Measurements from ENCODE around the gene CHORDC1. TPM values are rescaled to one million over a fixed set of nuclear protein-coding genes. Genes with fewer than 3 reads are reported as not detected.

The CHORDC1 gene
- total RNA-seq, 4 donors from 2014 or later = 26.9 to 70.7 (median 29.8) TPM

DNA sequence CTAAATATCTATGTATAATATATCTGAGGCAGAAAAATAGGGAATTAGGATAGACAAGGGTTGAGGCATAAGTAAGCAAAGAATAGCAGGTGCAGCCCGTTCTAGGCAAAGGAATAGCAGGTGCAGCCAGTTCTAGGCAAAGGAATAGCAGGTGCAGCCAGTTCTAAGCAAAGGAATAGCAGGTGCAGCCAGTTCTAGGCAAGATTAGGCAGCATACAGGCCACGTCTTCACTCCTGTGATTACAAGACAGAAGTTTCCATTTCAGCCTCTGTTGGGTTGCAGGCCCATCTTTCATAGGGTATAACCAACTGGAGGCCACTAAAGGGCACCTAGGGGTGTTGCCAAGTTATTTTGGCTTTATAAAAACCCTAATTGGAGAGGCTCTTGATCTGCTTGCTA, 28.8 kb upstream of the CHORDC1 start:
- H3K4me1 ChIP-seq = no peaks in the 10 kb centered on the region
- H3K36me3 ChIP-seq = no peaks in the 10 kb centered on the region
- DNase-seq (ENCODE audit: low spot score in 2 of 2) = no peak
- TF ChIP-seq POLR2A (IDR thresholded peaks at IDR 0.05) (no peak), POLR2AphosphoS5 (IDR thresholded peaks at IDR 0.05) (no peak), EP300 (IDR thresholded peaks at IDR 0.05) (no peak)
- TF ChIP-seq, protein P1, sequence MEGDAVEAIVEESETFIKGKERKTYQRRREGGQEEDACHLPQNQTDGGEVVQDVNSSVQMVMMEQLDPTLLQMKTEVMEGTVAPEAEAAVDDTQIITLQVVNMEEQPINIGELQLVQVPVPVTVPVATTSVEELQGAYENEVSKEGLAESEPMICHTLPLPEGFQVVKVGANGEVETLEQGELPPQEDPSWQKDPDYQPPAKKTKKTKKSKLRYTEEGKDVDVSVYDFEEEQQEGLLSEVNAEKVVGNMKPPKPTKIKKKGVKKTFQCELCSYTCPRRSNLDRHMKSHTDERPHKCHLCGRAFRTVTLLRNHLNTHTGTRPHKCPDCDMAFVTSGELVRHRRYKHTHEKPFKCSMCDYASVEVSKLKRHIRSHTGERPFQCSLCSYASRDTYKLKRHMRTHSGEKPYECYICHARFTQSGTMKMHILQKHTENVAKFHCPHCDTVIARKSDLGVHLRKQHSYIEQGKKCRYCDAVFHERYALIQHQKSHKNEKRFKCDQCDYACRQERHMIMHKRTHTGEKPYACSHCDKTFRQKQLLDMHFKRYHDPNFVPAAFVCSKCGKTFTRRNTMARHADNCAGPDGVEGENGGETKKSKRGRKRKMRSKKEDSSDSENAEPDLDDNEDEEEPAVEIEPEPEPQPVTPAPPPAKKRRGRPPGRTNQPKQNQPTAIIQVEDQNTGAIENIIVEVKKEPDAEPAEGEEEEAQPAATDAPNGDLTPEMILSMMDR (IDR thresholded peaks at IDR 0.05) = no peak
- H3K4me3 ChIP-seq = no peak overlapping the region
- H3K27me3 ChIP-seq = peaks cover 2% of the 10 kb centered on the region
- no peak overlapping the region for H3K27ac ChIP-seq
- WGBS = 54% methylated on average over 2 of the region's 2 CpGs
- H3K9me3 ChIP-seq = no peaks in the 10 kb centered on the region

DNA sequence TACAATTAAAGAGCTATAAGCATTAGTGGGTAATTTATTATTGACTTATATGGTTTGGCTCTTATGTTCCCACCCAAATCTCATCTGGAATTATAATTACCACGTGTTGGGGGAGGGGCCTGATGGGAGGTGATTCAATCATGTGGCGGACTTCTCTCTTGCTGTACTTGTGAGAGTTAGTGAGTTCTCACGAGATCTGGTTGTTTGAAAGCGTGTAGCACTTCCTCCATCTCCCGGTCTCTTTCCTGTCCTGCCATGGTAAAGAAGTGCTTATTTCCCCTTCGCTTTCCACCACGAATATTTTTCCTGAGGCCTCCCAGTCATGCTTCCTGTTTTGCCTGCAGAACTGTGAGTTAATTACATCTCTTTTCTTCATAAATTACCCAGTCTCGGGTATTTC, 28.1 kb upstream of the CHORDC1 start:
- WGBS = 40% methylated on average over 8 of the region's 8 CpGs
- H3K4me3 ChIP-seq = no peak overlapping the region
- no peaks in the 10 kb centered on the region for H3K27me3 ChIP-seq
- H3K9me3 ChIP-seq = no peaks in the 10 kb centered on the region
- no peak overlapping the region for H3K27ac ChIP-seq
- no peaks in the 10 kb centered on the region for H3K36me3 ChIP-seq
- TF ChIP-seq POLR2A (IDR thresholded peaks at IDR 0.05) = no peak
- no peak for TF ChIP-seq POLR2AphosphoS5 (IDR thresholded peaks at IDR 0.05)
- TF ChIP-seq, protein P1 (IDR thresholded peaks at IDR 0.05) = no peak
- no peak for TF ChIP-seq EP300 (IDR thresholded peaks at IDR 0.05)
- no peak for DNase-seq (ENCODE audit: low spot score in 2 of 2)
- H3K4me1 ChIP-seq = no peaks in the 10 kb centered on the region

DNA sequence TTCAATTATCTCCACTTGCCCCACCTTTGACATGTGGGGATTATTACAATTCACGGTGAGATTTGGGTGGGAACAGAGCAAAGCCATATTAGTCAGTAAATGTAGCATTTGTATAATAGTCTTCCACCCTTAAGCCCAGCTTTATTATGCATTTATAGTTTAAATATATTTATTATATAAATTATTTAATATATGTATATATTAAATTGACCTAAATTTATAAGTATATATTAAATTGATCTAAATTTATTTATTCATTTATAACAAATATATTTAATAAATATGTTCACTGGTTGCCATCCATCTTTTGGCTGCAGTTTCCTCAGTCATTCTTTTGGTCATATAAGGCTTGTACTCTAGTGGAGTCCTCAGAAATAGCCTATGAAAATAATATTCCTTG, 23.6 kb upstream of the CHORDC1 start:
- 84% methylated on average over 1 of the region's 1 CpG for WGBS
- TF ChIP-seq EP300 (IDR thresholded peaks at IDR 0.05) (no peak), POLR2A (IDR thresholded peaks at IDR 0.05) (no peak), POLR2AphosphoS5 (IDR thresholded peaks at IDR 0.05) (no peak)
- TF ChIP-seq, protein P1 (IDR thresholded peaks at IDR 0.05) = no peak
- no peaks in the 10 kb centered on the region for H3K36me3 ChIP-seq
- H3K4me3 ChIP-seq = no peak overlapping the region
- H3K4me1 ChIP-seq = no peaks in the 10 kb centered on the region
- H3K9me3 ChIP-seq = no peaks in the 10 kb centered on the region
- no peak for DNase-seq (ENCODE audit: low spot score in 2 of 2)
- peaks cover 2% of the 10 kb centered on the region for H3K27me3 ChIP-seq
- no peak overlapping the region for H3K27ac ChIP-seq

DNA sequence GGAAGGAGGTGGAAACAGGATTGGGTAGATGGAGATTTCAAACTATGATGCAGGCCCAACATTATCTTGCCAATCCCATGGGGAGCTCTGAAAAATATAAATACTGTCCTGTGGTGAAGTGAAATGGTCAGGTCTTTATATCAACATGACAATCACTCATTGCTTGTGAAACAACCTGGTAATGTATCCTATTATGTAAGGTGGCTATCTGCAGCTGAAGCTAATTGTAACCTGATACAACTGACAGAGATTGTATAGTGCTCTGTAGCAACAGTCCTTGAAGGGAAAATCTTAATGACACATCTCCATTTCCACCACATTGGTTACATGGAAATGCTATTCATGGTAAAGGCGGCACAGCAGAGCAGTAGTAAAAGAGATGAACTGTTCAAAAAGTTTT, 20.7 kb upstream of the CHORDC1 start:
- Histone ChIP-seq H3K4me3 (no peak overlapping the region), H3K9me3 (no peaks in the 10 kb centered on the region), H3K4me1 (no peaks in the 10 kb centered on the region), H3K36me3 (no peaks in the 10 kb centered on the region), H3K27me3 (peaks cover 2% of the 10 kb centered on the region), H3K27ac (no peak overlapping the region)
- no peak for DNase-seq (ENCODE audit: low spot score in 2 of 2)
- 82% methylated on average over 1 of the region's 1 CpG for WGBS
- no peak for TF ChIP-seq EP300 (IDR thresholded peaks at IDR 0.05)
- TF ChIP-seq POLR2A (IDR thresholded peaks at IDR 0.05) = no peak
- TF ChIP-seq, protein P1 (IDR thresholded peaks at IDR 0.05) = no peak
- no peak for TF ChIP-seq POLR2AphosphoS5 (IDR thresholded peaks at IDR 0.05)

DNA sequence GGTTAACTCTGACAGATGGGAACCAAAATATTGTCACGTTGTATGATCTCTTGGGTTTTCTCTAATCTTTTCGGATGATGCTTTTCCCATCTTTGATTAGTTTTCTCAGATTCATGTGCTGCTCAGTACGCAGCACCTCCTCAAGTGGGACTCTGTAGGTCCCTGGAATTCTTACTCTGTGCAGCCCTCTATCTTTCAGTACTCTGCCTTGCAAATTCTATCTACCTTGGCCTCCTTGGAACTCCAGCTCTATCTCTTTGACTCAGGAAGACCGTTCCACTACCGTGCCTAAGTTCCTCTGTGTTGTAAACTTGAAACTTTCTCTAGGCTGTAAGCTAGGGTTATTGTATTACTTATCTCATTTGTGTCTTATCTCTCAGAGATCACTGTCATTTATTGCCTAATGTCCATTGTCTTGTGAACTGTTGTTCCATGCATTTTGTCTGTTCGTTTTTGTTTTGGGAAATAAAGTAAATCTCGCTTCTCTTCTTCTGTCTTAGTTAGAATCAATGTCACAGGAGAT, 20.1 kb upstream of the CHORDC1 start:
- Histone ChIP-seq H3K9me3 (no peaks in the 10 kb centered on the region), H3K4me1 (no peaks in the 10 kb centered on the region), H3K4me3 (no peak overlapping the region), H3K27me3 (peaks cover 2% of the 10 kb centered on the region), H3K27ac (no peak overlapping the region), H3K36me3 (no peaks in the 10 kb centered on the region)
- TF ChIP-seq EP300 (IDR thresholded peaks at IDR 0.05) = no peak
- no peak for TF ChIP-seq POLR2A (IDR thresholded peaks at IDR 0.05)
- TF ChIP-seq, protein P1 (IDR thresholded peaks at IDR 0.05) = no peak
- TF ChIP-seq POLR2AphosphoS5 (IDR thresholded peaks at IDR 0.05) = no peak
- 73% methylated on average over 7 of the region's 7 CpGs for WGBS
- DNase-seq (ENCODE audit: low spot score in 2 of 2) = no peak
